T-helper 2 cell treated with Interferon-gamma antibody and Interleukin-4, amounts not matched to agents 100 ng/mL and 5 ng/mL, for 36 hours (primary cell): Measurements from ENCODE around the gene PPIAL4G. TPM values are rescaled to one million over a fixed set of nuclear protein-coding genes. Genes with fewer than 3 reads are reported as not detected.
"Not testable (repeated sequence)": the region's sequence is repeated elsewhere in the genome, so short reads cannot be mapped to it uniquely, and the experiment has no call there.

Source experiments
- intact Hi-C: fragments of 100-400 bp; cut with micrococcal nuclease; formaldehyde crosslinking; loops from one replicate; pipeline ENCODE4 v1.15.1; 2023
- total RNA-seq: library from RNA; stranded (reverse); gene quantifications from 2 replicates; pipeline ENCODE4 v1.2.3, GENCODE V29; 2022

The PPIAL4G gene
- total RNA-seq, result 0.41 and 0.68 TPM in 2 replicates

DNA sequence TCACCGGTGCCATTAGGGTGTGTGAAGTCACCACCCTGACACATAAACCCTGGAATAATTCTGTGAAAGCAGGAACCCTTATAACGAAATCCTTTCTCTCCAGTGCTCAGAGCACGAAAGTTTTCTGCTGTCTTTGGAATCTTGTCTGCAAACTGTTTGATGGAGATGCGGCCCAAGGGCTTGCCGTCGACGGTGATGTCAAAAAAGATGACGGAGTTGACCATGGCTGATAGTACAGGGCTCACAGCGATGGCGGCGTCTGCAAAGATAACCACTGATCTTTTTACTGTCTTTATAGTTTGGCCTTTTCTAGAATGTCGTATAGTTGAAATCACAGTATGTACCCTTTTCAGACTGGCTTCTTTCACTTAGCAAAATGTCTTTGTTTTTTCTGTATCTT, at the start of gene PPIAL4G:
TSS of gene PPIAL4G (minus strand) at position 274 of the 400 bp plus-strand sequence. CDS start at position 224, 50 bp downstream.
- intact Hi-C loops, result not testable (repeated sequence)

GRCh38 chr1:148532158-148532557, 49.1 kb upstream of the PPIAL4G start:
- intact Hi-C loops, result not testable (repeated sequence)

DNA sequence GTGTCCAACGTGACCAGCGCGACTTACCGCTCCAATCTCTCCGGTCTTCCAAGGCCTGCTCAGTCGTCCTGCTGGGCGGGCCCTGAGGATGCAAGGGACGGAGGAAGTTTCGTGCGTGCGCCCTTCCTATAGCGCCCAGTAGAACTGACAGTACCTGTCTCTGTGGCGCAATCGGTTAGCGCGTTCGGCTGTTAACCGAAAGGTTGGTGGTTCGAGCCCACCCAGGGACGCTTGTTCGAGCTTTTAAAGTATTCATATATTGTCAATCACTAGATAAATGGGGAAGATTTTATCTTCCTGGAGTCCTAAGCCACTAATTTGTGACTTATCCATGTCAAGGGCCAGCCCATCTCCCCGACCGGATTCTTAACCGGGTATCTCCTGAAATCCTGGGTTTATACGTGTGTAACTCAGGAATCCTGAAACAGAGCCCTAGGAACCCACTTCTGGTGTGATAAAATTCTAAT, 46.0 kb upstream of the PPIAL4G start:
- intact Hi-C loops, result loop anchor here (10.0 kb wide), 1 partner anchor 154 kb away; no protein-coding TSS in a partner anchor

DNA sequence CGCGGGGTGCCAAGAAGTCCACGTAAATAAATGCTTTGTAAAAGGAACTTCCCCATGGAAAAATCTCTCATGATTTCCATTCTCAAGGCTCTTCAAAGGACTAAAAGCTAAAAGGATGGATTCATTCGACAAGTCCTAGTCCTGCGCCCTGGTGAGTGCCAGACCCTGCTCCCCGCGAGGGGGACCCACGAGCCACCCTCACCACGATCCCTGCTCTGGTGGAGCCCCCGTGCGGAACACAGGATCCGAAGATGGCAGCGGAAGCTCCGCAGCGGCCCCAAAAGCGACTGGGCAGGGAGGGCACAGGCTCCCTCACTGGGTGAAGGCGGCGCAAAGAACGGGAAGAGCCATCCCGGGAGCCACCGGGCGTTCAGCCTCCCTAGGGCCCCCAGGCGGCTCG, 45.5 kb upstream of the PPIAL4G start:
- intact Hi-C loops, result loop anchor here (10.0 kb wide), 1 partner anchor 154 kb away; no protein-coding TSS in a partner anchor

DNA sequence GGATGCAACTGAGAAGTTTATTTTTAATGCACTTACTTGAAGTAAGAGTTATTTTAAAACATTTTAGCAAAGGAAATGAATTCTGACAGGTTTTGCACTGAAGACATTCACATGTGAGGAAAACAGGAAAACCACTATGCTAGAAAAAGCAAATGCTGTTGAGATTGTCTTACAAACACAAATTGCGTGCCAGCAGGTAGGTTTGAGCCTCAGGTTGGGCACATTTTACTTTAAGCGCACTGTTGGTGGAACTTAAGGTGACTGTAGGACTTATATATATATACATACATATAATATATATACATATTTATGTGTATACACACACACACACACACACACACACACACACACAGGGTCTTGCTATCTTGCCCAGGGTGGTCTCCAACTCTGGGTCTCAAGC, 43.5 kb upstream of the PPIAL4G start:
- intact Hi-C loops, result loop anchor here (10.0 kb wide), 1 partner anchor 152 kb away; no protein-coding TSS in a partner anchor

DNA sequence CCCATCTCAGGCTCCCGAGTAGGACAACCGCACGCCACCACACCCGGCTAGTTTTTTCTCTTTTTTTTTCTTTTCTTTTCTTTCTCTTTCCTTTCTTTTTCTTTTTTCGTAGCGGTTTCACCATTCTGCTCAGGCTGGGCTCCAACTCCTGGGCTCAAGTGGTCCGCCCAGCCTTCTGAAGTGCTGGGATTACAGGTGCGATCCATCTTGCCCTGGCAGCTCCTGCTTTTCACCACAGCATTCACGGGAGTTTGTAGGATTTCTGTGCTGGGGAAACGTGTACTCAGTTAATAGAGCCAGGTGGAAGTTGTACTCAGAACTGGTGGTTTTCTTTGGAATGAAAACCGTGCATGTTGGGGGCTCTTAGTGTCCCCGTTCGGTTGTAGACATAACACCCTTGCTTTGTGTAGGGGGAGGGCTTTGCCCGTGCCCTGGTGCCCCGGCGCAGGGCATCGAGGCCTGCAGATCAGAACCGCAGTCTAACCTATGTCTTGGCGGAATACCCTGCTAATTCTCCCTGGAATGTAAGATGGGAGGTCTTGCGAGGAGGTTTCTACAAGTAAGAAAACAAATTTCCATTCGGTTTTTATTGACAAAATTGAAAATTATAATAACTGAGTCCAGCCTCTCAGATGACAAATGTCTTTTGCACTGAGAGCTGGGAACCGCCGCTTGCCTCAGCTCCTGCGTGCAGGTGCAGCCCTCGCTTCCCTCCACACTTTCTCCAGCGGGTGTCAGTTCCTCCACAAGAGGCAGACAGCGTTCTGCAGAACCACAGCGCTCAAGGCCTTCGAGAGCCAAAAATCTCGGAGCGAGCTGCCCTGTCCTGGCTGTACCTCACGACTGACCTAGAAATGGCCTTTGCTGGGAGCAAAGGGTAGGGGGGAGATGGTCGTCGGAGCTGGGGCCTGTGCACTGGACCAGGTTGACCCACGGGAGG, 40.4 kb upstream of the PPIAL4G start:
- intact Hi-C loops, result loop anchor here (10.0 kb wide), 1 partner anchor 149 kb away; no protein-coding TSS in a partner anchor

DNA sequence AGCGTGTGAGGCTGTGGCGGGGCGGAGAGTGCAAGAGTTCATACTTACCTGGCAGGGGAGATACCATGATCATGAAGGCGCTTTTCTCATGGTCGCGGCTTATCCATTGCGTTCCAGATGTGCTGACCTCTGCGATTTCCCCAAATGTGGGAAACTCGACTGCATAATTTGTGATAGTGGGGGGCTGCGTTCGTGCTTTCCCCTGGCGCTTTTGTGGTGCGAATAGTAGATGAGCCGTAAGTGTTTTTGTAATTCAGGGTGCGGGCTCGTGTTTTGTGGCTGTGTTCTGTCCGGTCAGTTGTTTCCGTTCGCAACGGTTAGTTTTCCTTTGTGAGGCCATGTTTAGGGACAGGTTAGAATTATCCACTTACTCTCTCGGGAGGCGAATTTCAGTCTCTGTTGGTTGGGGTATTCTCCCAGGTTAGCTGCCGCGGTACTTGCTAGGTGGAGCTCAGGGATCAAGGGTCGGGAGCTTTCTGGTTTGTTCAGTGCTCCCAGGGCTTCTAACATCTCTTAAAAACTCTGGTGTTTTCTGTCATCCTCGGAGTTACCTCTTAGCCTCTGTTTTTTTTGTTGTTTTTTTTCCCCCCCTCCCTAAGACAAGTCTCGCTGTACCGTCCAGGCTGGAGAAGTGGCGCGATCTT, 39.6 kb upstream of the PPIAL4G start:
- intact Hi-C loops, result loop anchor here (10.0 kb wide), 1 partner anchor 148 kb away; no protein-coding TSS in a partner anchor

- intact Hi-C loops, result loop anchor here (10.0 kb wide), 1 partner anchor 147 kb away; no protein-coding TSS in a partner anchor
Measured at GRCh38 chr1:148522072-148522471, 39.0 kb upstream of the PPIAL4G start.

- intact Hi-C loops, result not testable (repeated sequence)
Measured at GRCh38 chr1:148514310-148514709, 31.2 kb upstream of the PPIAL4G start.

- intact Hi-C loops, result not testable (repeated sequence)
Measured at GRCh38 chr1:148512571-148513184, 29.6 kb upstream of the PPIAL4G start.

GRCh38 chr1:148493933-148494332, 10.8 kb upstream of the PPIAL4G start:
- intact Hi-C loops, result not testable (repeated sequence)

DNA sequence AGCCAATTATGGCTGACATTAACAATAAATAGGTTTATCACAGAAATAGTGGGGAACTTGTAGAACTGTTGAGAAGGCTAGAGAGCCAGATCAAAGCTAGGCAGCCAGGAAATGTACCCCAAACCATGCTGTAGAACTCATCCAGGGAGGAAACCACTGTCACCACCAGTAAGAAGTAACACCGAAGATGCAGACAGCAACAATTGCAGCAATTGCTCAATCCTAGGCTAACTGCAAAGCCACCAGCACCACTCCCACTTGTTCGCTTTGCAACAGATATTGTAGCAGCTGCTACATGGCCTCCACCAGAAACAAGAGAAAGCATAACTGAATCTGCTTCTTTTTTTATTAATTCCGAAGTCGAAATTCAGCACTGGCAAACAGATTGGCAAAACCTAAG, 2.0 kb downstream of the PPIAL4G start:
- intact Hi-C loops, result not testable (repeated sequence)

- intact Hi-C loops, result not testable (repeated sequence)
Measured at GRCh38 chr1:148459694-148460093, 23.4 kb downstream of the PPIAL4G start.

- intact Hi-C loops, result not testable (repeated sequence)
Measured at GRCh38 chr1:148458901-148459581, 24.1 kb downstream of the PPIAL4G start.

GRCh38 chr1:148458398-148458797, 24.7 kb downstream of the PPIAL4G start:
- intact Hi-C loops, result not testable (repeated sequence)

DNA sequence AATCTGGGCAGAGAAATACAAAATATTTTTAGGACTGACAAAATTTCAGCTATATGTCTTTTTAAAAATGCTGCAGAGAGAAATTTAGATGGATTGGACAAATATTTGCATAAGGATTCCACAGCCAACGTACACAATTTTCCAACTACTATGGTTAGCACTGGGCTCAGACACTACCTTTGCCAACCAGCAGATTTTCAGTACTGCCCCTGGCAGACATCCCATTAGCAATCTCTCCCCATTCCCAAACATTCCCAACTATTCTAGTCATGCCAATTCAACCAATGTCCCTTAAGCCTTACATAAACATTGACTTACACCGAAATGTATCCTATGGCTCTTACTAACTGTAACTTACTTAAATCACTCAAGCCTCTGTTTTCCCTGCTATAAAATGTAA, 30.3 kb downstream of the PPIAL4G start:
- intact Hi-C loops, result not testable (repeated sequence)

- intact Hi-C loops, result not testable (repeated sequence)
Measured at GRCh38 chr1:148439654-148440325, 43.3 kb downstream of the PPIAL4G start.

DNA sequence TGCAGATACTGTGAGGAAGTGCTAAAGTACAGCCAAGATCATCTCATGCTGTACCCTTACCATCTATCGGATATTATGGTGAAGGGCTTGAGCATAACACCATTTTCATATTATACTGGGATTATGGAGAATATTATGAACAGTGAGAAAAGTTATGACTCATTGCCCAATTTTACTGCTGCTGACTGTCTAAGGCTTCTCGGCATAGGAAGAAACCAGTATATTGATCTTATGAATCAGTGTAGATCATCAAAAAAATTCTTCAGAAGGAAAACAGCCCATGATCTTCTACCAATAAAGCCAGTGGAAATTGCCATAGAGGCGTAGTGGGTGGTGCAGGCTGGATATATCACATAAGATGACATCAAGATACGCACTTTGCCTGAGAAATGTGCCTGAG, 47.7 kb downstream of the PPIAL4G start:
- intact Hi-C loops, result no loop called here

- intact Hi-C loops, result no loop called here
Measured at GRCh38 chr1:148434832-148435231, 48.3 kb downstream of the PPIAL4G start.

GRCh38 chr1:148432916-148433317, 50.2 kb downstream of the PPIAL4G start:
- intact Hi-C loops, result not testable (repeated sequence)
